ENCODE results near the gene PLIN4. TPM values are rescaled to one million over a fixed set of nuclear protein-coding genes. Genes with fewer than 3 reads are reported as not detected.

Gene PLIN4
- total and polyA plus RNA-seq, 10 of the 15 experiments (the other 5 are each of a cell fraction or from before 2014, with no cell fraction given) = 0.01 to 0.11 (median 0.05) TPM; not detected in 2

DNA sequence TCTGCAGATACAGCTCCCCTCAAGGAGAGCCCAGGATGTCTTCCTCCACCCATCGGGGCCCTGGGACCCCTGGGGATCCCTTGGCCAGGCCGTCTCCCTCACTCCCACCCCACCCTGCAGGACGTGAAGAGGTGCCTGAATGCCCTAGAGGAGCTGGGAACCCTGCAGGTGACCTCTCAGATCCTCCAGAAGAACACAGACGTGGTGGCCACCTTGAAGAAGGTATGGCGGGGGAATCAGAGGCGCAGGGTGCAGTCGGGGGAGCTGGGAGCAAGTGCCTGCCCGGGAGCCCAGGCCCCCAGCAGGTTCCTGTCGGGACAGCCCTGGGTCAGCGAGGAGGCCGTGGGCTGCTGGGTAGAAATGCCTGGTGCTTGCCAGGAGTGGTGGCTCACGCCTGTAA lies 19.6 kb downstream of the PLIN4 start (continued):
- TF ChIP-seq, protein P1, sequence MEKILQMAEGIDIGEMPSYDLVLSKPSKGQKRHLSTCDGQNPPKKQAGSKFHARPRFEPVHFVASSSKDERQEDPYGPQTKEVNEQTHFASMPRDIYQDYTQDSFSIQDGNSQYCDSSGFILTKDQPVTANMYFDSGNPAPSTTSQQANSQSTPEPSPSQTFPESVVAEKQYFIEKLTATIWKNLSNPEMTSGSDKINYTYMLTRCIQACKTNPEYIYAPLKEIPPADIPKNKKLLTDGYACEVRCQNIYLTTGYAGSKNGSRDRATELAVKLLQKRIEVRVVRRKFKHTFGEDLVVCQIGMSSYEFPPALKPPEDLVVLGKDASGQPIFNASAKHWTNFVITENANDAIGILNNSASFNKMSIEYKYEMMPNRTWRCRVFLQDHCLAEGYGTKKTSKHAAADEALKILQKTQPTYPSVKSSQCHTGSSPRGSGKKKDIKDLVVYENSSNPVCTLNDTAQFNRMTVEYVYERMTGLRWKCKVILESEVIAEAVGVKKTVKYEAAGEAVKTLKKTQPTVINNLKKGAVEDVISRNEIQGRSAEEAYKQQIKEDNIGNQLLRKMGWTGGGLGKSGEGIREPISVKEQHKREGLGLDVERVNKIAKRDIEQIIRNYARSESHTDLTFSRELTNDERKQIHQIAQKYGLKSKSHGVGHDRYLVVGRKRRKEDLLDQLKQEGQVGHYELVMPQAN (conservative IDR thresholded peaks at IDR 0.05) = no peak
- no peak for TF ChIP-seq RB1 (IDR thresholded peaks at IDR 0.05; ENCODE audit: borderline replicate concordance)
- TF ChIP-seq MYB (IDR thresholded peaks at IDR 0.05; ENCODE audit: borderline replicate concordance, low read depth, low read length) = no peak

DNA sequence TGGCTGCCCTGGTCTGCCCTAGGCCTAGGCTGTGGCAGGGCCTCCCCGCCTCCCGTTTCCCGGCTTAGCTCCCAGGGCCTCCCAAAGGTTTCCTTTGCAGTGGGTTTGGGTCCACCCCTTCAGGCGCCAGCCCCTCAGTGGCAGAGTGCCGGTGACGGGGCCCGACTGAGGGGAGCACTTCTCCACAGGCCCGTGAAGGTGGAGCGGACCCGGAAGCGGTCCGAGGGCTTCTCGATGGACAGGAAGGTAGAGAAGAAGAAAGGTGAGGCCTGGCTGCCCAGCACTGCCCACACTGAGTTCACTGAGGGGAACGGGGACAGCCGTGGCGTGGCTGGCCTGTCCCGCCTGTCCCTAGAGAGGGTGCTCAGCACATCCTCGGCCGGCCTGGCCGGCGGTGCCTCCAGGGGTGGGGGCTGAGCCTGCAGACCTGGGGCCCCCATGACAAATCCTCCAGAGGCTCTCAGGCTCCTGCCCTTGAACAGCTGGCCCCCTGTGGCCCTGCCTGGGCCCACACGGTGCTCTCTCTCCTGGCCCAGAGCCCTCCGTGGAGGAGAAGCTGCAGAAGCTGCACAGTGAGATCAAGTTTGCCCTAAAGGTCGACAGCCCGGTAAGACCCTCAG lies 20.4 kb downstream of the PLIN4 start:
- ATAC-seq (no peak), DNase-seq (ENCODE audit: low read depth, low spot score) (no peak), FAIRE-seq (no peak)
- H3K9me3 ChIP-seq (replicated peaks; ENCODE audit: control insufficient read depth, insufficient read depth, low read length) = no peaks in the 10 kb centered on the region
- H2AFZ ChIP-seq (ENCODE audit: control insufficient read depth, low read depth, low read length) = no peak overlapping the region
- H3K4me1 ChIP-seq (ENCODE audit: control insufficient read depth, insufficient read depth, low read length) = no peaks in the 10 kb centered on the region
- H3K27ac ChIP-seq (ENCODE audit: control insufficient read depth, insufficient read depth) = no peak overlapping the region
- 91% methylated on average over 25 of the region's 25 CpGs for WGBS (ENCODE audit: insufficient coverage, insufficient replicate concordance, low lambda C conversion rate, missing lambda C conversion rate)
- H3K27me3 ChIP-seq (replicated peaks in 1 of 2; ENCODE audit: control insufficient read depth in 2 of 2, insufficient read depth in 2 of 2, low read length in 1 of 2) = no peaks in the 10 kb centered on the region
- no TSS peak for BruUV-seq (replicated peaks)
- ChIA-PET CTCF (no interaction called here), POLR2A (no interaction called here), RAD21 (ENCODE audit: unreplicated experiment) (no interaction called here), SMC1A (ENCODE audit: uncharacterized antibody, unreplicated experiment) (no interaction called here)
- H4K20me1 ChIP-seq (ENCODE audit: control insufficient read depth, insufficient read depth) = no peaks in the 10 kb centered on the region
- in situ Hi-C loops (cut with MboI) (no loop called here), intact Hi-C loops (cut with micrococcal nuclease; ENCODE audit: unreplicated experiment) (no loop called here)
- H3K4me2 ChIP-seq (ENCODE audit: control insufficient read depth, insufficient read depth) = no peak overlapping the region
- no peak overlapping the region for H3K4me3 ChIP-seq
- no peak overlapping the region for H3K9ac ChIP-seq (ENCODE audit: control insufficient read depth, insufficient read depth, low read length)
- H3K79me2 ChIP-seq (ENCODE audit: control insufficient read depth, insufficient read depth, low read length) = no peaks in the 10 kb centered on the region
- H3K36me3 ChIP-seq (ENCODE audit: control insufficient read depth in 2 of 2, insufficient read depth in 2 of 2, low read length in 1 of 2) = peaks cover under 1 to 8% of the 10 kb centered on the region in 2 experiments; a peak in 3 of 4 replicates
- TF ChIP-seq NR2C2 (IDR thresholded peaks at IDR 0.05; ENCODE audit: borderline replicate concordance, control insufficient read depth, insufficient read length, low read depth) (no peak), PAX8 (IDR thresholded peaks at IDR 0.05) (no peak), NBN (IDR thresholded peaks at IDR 0.05) (no peak), WRNIP1 (IDR thresholded peaks at IDR 0.05; ENCODE audit: borderline replicate concordance, low read depth, low read length) (no peak), ZNF622 (IDR thresholded peaks at IDR 0.05) (no peak), BACH1 (IDR thresholded peaks at IDR 0.05; ENCODE audit: borderline replicate concordance) (no peak), DPF2 (IDR thresholded peaks at IDR 0.05) (no peak), RAD21 (IDR thresholded peaks at IDR 0.05; ENCODE audit: insufficient read depth, low read depth, low read length) (no peak), PAX5 (IDR thresholded peaks at IDR 0.05; ENCODE audit: borderline replicate concordance, low read depth, low read length) (no peak), ZNF274 (IDR thresholded peaks at IDR 0.05; ENCODE audit: insufficient read depth, insufficient read length) (no peak), TCF12 (IDR thresholded peaks at IDR 0.05; ENCODE audit: low read depth, low read length) (no peak), SPI1 (IDR thresholded peaks at IDR 0.05; ENCODE audit: borderline replicate concordance, insufficient read depth, low read depth, low read length) (no peak), RELA (IDR thresholded peaks at IDR 0.05; ENCODE audit: borderline replicate concordance, partially characterized antibody) (no peak), ZNF384 (IDR thresholded peaks at IDR 0.05; ENCODE audit: borderline replicate concordance, low read depth, low read length) (no peak), SUZ12 (IDR thresholded peaks at IDR 0.05; ENCODE audit: unreplicated experiment) (no peak), SMAD5 (IDR thresholded peaks at IDR 0.05; ENCODE audit: low read depth) (no peak)
- TF ChIP-seq, protein P2, sequence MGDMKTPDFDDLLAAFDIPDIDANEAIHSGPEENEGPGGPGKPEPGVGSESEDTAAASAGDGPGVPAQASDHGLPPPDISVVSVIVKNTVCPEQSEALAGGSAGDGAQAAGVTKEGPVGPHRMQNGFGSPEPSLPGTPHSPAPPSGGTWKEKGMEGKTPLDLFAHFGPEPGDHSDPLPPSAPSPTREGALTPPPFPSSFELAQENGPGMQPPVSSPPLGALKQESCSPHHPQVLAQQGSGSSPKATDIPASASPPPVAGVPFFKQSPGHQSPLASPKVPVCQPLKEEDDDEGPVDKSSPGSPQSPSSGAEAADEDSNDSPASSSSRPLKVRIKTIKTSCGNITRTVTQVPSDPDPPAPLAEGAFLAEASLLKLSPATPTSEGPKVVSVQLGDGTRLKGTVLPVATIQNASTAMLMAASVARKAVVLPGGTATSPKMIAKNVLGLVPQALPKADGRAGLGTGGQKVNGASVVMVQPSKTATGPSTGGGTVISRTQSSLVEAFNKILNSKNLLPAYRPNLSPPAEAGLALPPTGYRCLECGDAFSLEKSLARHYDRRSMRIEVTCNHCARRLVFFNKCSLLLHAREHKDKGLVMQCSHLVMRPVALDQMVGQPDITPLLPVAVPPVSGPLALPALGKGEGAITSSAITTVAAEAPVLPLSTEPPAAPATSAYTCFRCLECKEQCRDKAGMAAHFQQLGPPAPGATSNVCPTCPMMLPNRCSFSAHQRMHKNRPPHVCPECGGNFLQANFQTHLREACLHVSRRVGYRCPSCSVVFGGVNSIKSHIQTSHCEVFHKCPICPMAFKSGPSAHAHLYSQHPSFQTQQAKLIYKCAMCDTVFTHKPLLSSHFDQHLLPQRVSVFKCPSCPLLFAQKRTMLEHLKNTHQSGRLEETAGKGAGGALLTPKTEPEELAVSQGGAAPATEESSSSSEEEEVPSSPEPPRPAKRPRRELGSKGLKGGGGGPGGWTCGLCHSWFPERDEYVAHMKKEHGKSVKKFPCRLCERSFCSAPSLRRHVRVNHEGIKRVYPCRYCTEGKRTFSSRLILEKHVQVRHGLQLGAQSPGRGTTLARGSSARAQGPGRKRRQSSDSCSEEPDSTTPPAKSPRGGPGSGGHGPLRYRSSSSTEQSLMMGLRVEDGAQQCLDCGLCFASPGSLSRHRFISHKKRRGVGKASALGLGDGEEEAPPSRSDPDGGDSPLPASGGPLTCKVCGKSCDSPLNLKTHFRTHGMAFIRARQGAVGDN (IDR thresholded peaks at IDR 0.05) = no peak
